Breast epithelium (tissue), 3 donors: ENCODE measurements around the gene CIRBP.

Experiments used
- CTCF ChIP-seq, 3 donors: fragments of 450-650 bp; IDR thresholded peaks; one replicate each; pipeline ENCODE4 v1.5.1; 2016 to 2017; ENCODE audit warnings: antibody characterized with exemption in 3 of 3, mild to moderate bottlenecking in 3 of 3, moderate library complexity in 3 of 3
- POLR2A ChIP-seq: fragments of 450-650 bp; IDR thresholded peaks from one replicate; pipeline ENCODE4 v1.6.1; 2016; ENCODE audit warnings: antibody characterized with exemption, mild to moderate bottlenecking, moderate library complexity
- POLR2AphosphoS5 ChIP-seq, 3 donors: sonication (generic); formaldehyde crosslinking; IDR thresholded peaks; one replicate each; pipeline ENCODE4 v1.6.1; 2017; ENCODE audit warnings: antibody characterized with exemption in 3 of 3

GRCh38 chr19:1260749-1261537 lies 8.2 kb upstream of the CIRBP start:
- TF ChIP-seq POLR2AphosphoS5 (IDR thresholded peaks at IDR 0.05), result peak in 2 of 3 donors; percentile 29 to 61
- no peak for TF ChIP-seq CTCF (IDR thresholded peaks at IDR 0.05)
- TF ChIP-seq POLR2A, result no peak
